DOHH2 (cell line): ENCODE results near the gene MTFMT.

Source experiments
- CTCF ChIP-seq: fragments of 200-600 bp; sonication (generic); IDR thresholded peaks from one replicate; pipeline ENCODE4 v1.5.1; 2014; ENCODE audit warnings: antibody characterized with exemption, mild to moderate bottlenecking, low read depth, low read length; ENCODE audit not compliant: poor library complexity, severe bottlenecking
- EZH2phosphoT487 ChIP-seq: fragments of 200-600 bp; sonication (generic); IDR thresholded peaks from 2 replicates; pipeline ENCODE4 v1.6.1; 2017; ENCODE audit warnings: borderline replicate concordance, mild to moderate bottlenecking, antibody characterized with exemption, low read length, moderate library complexity, mixed read lengths

- TF ChIP-seq CTCF (no peak), EZH2phosphoT487 (no peak)
Measured at GRCh38 chr15:64991536-64992135, 37.8 kb downstream of the MTFMT start.
